Esophagus squamous epithelium (tissue), 5 donors: ENCODE measurements around the gene DFFA. TPM values are rescaled to one million over a fixed set of nuclear protein-coding genes. Genes with fewer than 3 reads are reported as not detected.

Experiments used
- DNase-seq: peaks from one replicate; lab custom pipeline; 2025; lab: John Stamatoyannopoulos, UW
- H3K27ac ChIP-seq, 4 donors: fragments of 200-600 bp; sonication (generic); one replicate each; pipeline ENCODE4 v1.5.1; 2016 to 2019; ENCODE audit warnings: mild to moderate bottlenecking in 1 of 4
- H3K27me3 ChIP-seq, 4 donors: fragments of 200-600 bp; sonication (generic); 1 replicate in 3 of 4; 2 replicates in 1 of 4; pipeline versions ENCODE4 v1.5.1 to v1.6.0; 2017 to 2021; ENCODE audit warnings: antibody characterized with exemption in 1 of 4
- H3K36me3 ChIP-seq, 3 donors: fragments of 200-600 bp; sonication (generic); one replicate each; pipeline ENCODE4 v1.5.1; 2016 to 2019
- H3K4me1 ChIP-seq, 3 donors: fragments of 200-600 bp; sonication (generic); one replicate each; pipeline ENCODE4 v1.5.1; 2017 to 2019
- H3K4me3 ChIP-seq, 4 donors: fragments of 200-600 bp; sonication (generic); 1 replicate in 3 of 4; 2 replicates in 1 of 4; pipeline ENCODE4 v1.5.1; 2016 to 2019; ENCODE audit warnings: mild to moderate bottlenecking in 2 of 4, moderate library complexity in 1 of 4
- H3K9me3 ChIP-seq, 3 donors: fragments of 200-600 bp; sonication (generic); one replicate each; pipeline ENCODE4 v1.5.1; 2016 to 2019
- CTCF ChIP-seq, 6 experiments: fragments of 450-650 bp in 4 of 6; fragments of 200-600 bp in 2 of 6; sonication (generic) in 2 of 6; IDR thresholded peaks; one replicate each; pipeline ENCODE4 v1.5.1; 2016 to 2019; ENCODE audit warnings: antibody characterized with exemption in 6 of 6, mild to moderate bottlenecking in 4 of 6, moderate library complexity in 4 of 6
- POLR2A ChIP-seq, 4 donors: fragments of 450-650 bp; IDR thresholded peaks; one replicate each; pipeline ENCODE4 v1.6.1; 2017; ENCODE audit warnings: antibody characterized with exemption in 4 of 4, mild to moderate bottlenecking in 4 of 4, moderate library complexity in 3 of 4
- WGBS, 2 donors: methylation state at CpG; one replicate each; pipeline ENCODE4 v1.1.5; 2018; 5-methylcytosine and 5-hydroxymethylcytosine counted together
- intact Hi-C: fragments of 100-400 bp; cut with DNase I; formaldehyde crosslinking; loops from one replicate; pipeline ENCODE4 v1.15.0; 2022
- total RNA-seq, 4 donors: library from RNA; depleted of rRNA; stranded (reverse); fragments of >200 nt; gene quantifications; one replicate each; pipeline ENCODE4 v1.1.0, GENCODE V29; 2016
- donor health status: DM: yes; HTN: yes; CAD: no.

Gene DFFA
- total RNA-seq, 4 donors from 2014 or later = 14.9 to 40.4 (median 26.0) TPM

GRCh38 chr1:10490286-10490970 lies 18.1 kb upstream of the DFFA start:
- H3K27me3 ChIP-seq = no peaks in the 10 kb centered on the region
- intact Hi-C loops = loop anchor here (5.0 kb wide), 1 partner anchor 58 kb away; the partner anchor contains the start of gene CENPS
- H3K4me1 ChIP-seq = peaks cover 8 to 20% (median 11%) of the 10 kb centered on the region in 3 donors
- H3K4me3 ChIP-seq = no peak overlapping the region
- H3K27ac ChIP-seq = no peak overlapping the region
- no peaks in the 10 kb centered on the region for H3K9me3 ChIP-seq
- WGBS, 2 donors = 82 to 91% methylated on average over 10 to 12 of the region's 12 CpGs
- TF ChIP-seq CTCF (IDR thresholded peaks at IDR 0.05) (no peak), POLR2A (IDR thresholded peaks at IDR 0.05) (no peak)
- DNase-seq = no peak
- peaks cover 0 to 27% (median 0%) of the 10 kb centered on the region in 3 donors for H3K36me3 ChIP-seq

- peaks cover 0 to 30% (median 0%) of the 10 kb centered on the region in 3 donors for H3K36me3 ChIP-seq
- intact Hi-C loops = loop anchor here (5.0 kb wide), 1 partner anchor 57 kb away; the partner anchor contains the start of gene CENPS
- no peak for TF ChIP-seq POLR2A (IDR thresholded peaks at IDR 0.05)
- TF ChIP-seq CTCF (IDR thresholded peaks at IDR 0.05) = no peak
- no peak overlapping the region for H3K27ac ChIP-seq
- H3K4me3 ChIP-seq = no peak overlapping the region
- DNase-seq = no peak
- H3K4me1 ChIP-seq = peaks cover 0 to 10% (median 1%) of the 10 kb centered on the region in 3 donors
- no peaks in the 10 kb centered on the region for H3K27me3 ChIP-seq
- WGBS, 2 donors = 53 to 61% methylated on average over 3 of the region's 4 CpGs
- H3K9me3 ChIP-seq = no peaks in the 10 kb centered on the region
These were observed 17.1 kb upstream of the DFFA start for GRCh38 chr1:10489291-10490055.

GRCh38 chr1:10484521-10484920 lies 12.2 kb upstream of the DFFA start:
- intact Hi-C loops = no loop called here
- Histone ChIP-seq H3K27ac (no peak overlapping the region), H3K4me3 (no peak overlapping the region), H3K9me3 (no peaks in the 10 kb centered on the region), H3K36me3 (peaks cover 0 to 31% (median 0%) of the 10 kb centered on the region in 3 donors), H3K4me1 (peaks cover 0 to 4% (median 3%) of the 10 kb centered on the region in 3 donors), H3K27me3 (no peaks in the 10 kb centered on the region)
- TF ChIP-seq POLR2A (IDR thresholded peaks at IDR 0.05) (no peak), CTCF (IDR thresholded peaks at IDR 0.05) (no peak)
- no peak for DNase-seq
- 91 to 95% methylated on average over 5 to 6 of the region's 6 CpGs for WGBS, 2 donors

- 85 to 97% methylated on average over 2 of the region's 2 CpGs for WGBS, 2 donors
- no peaks in the 10 kb centered on the region for H3K9me3 ChIP-seq
- TF ChIP-seq CTCF (IDR thresholded peaks at IDR 0.05) (no peak), POLR2A (IDR thresholded peaks at IDR 0.05) (no peak)
- H3K4me3 ChIP-seq = no peak overlapping the region
- no peak overlapping the region for H3K27ac ChIP-seq
- no peaks in the 10 kb centered on the region for H3K27me3 ChIP-seq
- H3K4me1 ChIP-seq = peaks cover 10 to 38% (median 14%) of the 10 kb centered on the region in 3 donors
- no peak for DNase-seq
- intact Hi-C loops = no loop called here
- peaks cover 0 to 15% (median 0%) of the 10 kb centered on the region in 3 donors for H3K36me3 ChIP-seq
These were observed 8.3 kb upstream of the DFFA start for GRCh38 chr1:10480614-10481013.

GRCh38 chr1:10479296-10479695 lies 7.0 kb upstream of the DFFA start:
- no peak for DNase-seq
- intact Hi-C loops = no loop called here
- TF ChIP-seq POLR2A (IDR thresholded peaks at IDR 0.05) (no peak), CTCF (IDR thresholded peaks at IDR 0.05) (no peak)
- peaks cover 0 to 11% (median 0%) of the 10 kb centered on the region in 3 donors for H3K36me3 ChIP-seq
- peaks cover 15 to 45% (median 17%) of the 10 kb centered on the region in 3 donors for H3K4me1 ChIP-seq
- 49 to 60% methylated on average over 8 of the region's 8 CpGs for WGBS, 2 donors
- H3K27ac ChIP-seq = no peak overlapping the region
- no peaks in the 10 kb centered on the region for H3K9me3 ChIP-seq
- no peak overlapping the region for H3K4me3 ChIP-seq
- H3K27me3 ChIP-seq = no peaks in the 10 kb centered on the region
